Pancreas (tissue), 10 donors: Measurements from ENCODE around the gene NMRAL1. TPM values are rescaled to one million over a fixed set of nuclear protein-coding genes. Genes with fewer than 3 reads are reported as not detected.

Source experiments
- ATAC-seq, 4 donors: fragments of 200-7000 bp; cut with Tn5 transposase; one replicate each; pipeline versions ENCODE4 v1.8.0 to v1.9.1; 2020; ENCODE audit warnings: mild to moderate bottlenecking in 4 of 4, moderate library complexity in 4 of 4
- DNase-seq, 6 donors: peaks; one replicate each; pipeline ENCODE4 v3.0.0-alpha.2; 2020
- FAIRE-seq: peaks from 2 replicates; lab custom pipeline; 2012; peaks lifted over from hg19 to GRCh38; lab: Jason Lieb, UNC
- H3K27ac ChIP-seq, 4 donors: fragments of 200-600 bp; sonication (generic); 1 replicate in 3 of 4; 2 replicates in 1 of 4; pipeline versions ENCODE4 v1.5.0 to v1.8.0; 2020
- H3K27me3 ChIP-seq, 4 donors: fragments of 200-600 bp; one replicate each; pipeline ENCODE4 v1.8.0; 2021
- H3K36me3 ChIP-seq, 3 donors: fragments of 200-600 bp; sonication (generic) in 1 of 3; one replicate each; pipeline versions ENCODE4 v1.5.0 to v1.8.0; 2020 to 2021
- H3K4me1 ChIP-seq, 3 donors: fragments of 200-600 bp; one replicate each; pipeline ENCODE4 v1.8.0; 2021
- H3K4me3 ChIP-seq, 4 donors: fragments of 200-600 bp; sonication (generic) in 2 of 4; one replicate each; pipeline versions ENCODE4 v1.5.0 to v1.8.0; 2020 to 2021
- H3K9me3 ChIP-seq, 4 donors: fragments of 200-600 bp; one replicate each; pipeline ENCODE4 v1.8.0; 2021
- WGBS, 2 donors: extraction: QIAGEN DNeasy Blood & Tissue Kit; methylation state at CpG; one replicate each; pipeline ENCODE4 v1.1.7; 2013; 5-methylcytosine and 5-hydroxymethylcytosine counted together
- intact Hi-C, 3 donors: fragments of 100-400 bp; cut with DNase I; formaldehyde crosslinking; loops; one replicate each; pipeline versions ENCODE4 v1.11.1 to v1.14.2; 2022
- polyA plus RNA-seq, 2 donors: library from polyadenylated mRNA; stranded (reverse); fragments of 200-250 nt; gene quantifications; one replicate each; pipeline ENCODE4 v1.2.3, GENCODE V29; 2013
- total RNA-seq, 6 donors: library from RNA; stranded (reverse); fragmentation: NEBNext Ultra II Directional in 4 of 6; extraction: Animal tissue kit (Norgen Biotek cat#: 25700) in 4 of 6; gene quantifications; one replicate each; pipeline versions ENCODE4 v1.2.1 to v1.2.4, GENCODE V29; 2021 to 2023
- TF ChIP-seq, protein P1 (sequence below), 4 donors: fragments of 200-600 bp; sonication (generic) in 3 of 4; IDR thresholded peaks; one replicate each; pipeline versions ENCODE4 v1.5.0 to v1.8.0; 2021; ENCODE audit warnings: antibody characterized with exemption in 4 of 4
- donor health status: healthy with polysubstance abuse.
- donor health status: DM: no; HTN: no; CAD: no; lungs with moderate emphysema.
- donor health status: DM: no; HTN: no; CAD: no.
- donor health status: control.
- donor health status: control.
- donor health status: Bipolar disorder and iron deficiency.
- donor health status: DM: yes; HTN: yes; CAD: no.
- donor health status: DM: no; HTN: no; CAD: no.
- donor health status: DM: no; HTN: no; CAD: no.
- donor health status: DM: yes; HTN: yes; CAD: no.

NMRAL1 gene
- total and polyA plus RNA-seq, 8 donors: 21.9 to 84.7 (median 25.1) TPM

GRCh38 chr16:4519274-4520058, 45.0 kb upstream of the NMRAL1 start:
- Histone ChIP-seq H3K4me1 (peaks cover 0 to 9% (median 4%) of the 10 kb centered on the region in 3 donors), H3K27ac (no peak overlapping the region), H3K9me3 (no peaks in the 10 kb centered on the region), H3K4me3 (no peak overlapping the region), H3K27me3 (no peaks in the 10 kb centered on the region), H3K36me3 (no peaks in the 10 kb centered on the region)
- TF ChIP-seq, protein P1, sequence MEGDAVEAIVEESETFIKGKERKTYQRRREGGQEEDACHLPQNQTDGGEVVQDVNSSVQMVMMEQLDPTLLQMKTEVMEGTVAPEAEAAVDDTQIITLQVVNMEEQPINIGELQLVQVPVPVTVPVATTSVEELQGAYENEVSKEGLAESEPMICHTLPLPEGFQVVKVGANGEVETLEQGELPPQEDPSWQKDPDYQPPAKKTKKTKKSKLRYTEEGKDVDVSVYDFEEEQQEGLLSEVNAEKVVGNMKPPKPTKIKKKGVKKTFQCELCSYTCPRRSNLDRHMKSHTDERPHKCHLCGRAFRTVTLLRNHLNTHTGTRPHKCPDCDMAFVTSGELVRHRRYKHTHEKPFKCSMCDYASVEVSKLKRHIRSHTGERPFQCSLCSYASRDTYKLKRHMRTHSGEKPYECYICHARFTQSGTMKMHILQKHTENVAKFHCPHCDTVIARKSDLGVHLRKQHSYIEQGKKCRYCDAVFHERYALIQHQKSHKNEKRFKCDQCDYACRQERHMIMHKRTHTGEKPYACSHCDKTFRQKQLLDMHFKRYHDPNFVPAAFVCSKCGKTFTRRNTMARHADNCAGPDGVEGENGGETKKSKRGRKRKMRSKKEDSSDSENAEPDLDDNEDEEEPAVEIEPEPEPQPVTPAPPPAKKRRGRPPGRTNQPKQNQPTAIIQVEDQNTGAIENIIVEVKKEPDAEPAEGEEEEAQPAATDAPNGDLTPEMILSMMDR (IDR thresholded peaks at IDR 0.05): no peak
- FAIRE-seq (no peak), ATAC-seq (no peak), DNase-seq (no peak)
- WGBS, 2 donors: 86 to 90% methylated on average over 15 of the region's 15 CpGs
- intact Hi-C loops: loop anchor here in 2 of 3 donors (10.0 kb wide), 2 partner anchors 55 to 65 kb away; no protein-coding TSS in a partner anchor

DNA sequence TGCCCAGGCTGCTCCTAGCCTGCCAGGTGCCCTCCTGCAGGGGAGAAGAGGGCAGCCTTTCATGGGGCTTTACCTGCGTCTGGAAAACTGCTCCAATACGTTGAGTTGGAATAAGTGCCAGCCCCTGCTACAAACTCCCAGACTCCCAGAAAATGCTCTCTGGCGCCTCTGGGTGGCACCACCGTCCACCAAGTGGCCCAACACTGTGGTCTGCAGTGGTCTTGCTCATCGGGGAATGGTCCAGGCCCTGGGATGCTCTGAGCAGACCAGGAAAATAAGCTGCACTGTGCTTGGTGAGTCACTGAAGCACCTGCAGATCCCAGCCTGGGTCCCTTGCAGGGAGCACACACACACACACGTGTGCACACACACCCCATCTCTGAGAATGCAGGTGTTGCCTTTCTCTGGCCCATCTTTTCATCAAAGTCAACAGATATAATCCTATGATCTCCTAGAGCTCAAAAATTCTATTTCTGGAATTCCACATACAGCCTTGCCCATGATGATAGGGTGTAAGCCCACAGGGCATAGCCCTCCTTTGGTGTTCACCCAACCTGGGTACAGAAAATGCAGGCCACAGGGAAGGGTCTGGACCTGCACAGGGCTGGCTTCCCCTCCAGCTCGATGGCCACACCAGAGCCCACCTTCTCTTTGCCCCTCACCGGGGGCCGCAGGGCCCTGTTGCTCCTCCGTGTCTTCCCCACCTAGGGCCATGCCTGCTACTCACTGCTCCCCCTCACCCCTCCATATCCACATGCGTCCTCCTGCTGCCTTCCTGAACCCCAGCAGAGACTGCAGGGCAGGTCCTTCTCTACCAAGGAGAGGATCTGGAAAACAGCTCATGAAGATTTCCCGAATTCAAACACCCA, 43.6 kb upstream of the NMRAL1 start:
- Histone ChIP-seq H3K4me3 (no peak overlapping the region), H3K27ac (no peak overlapping the region), H3K36me3 (no peaks in the 10 kb centered on the region), H3K9me3 (no peaks in the 10 kb centered on the region), H3K4me1 (peaks cover 0 to 10% (median 0%) of the 10 kb centered on the region in 3 donors), H3K27me3 (no peaks in the 10 kb centered on the region)
- 55 to 59% methylated on average over 12 of the region's 12 CpGs for WGBS, 2 donors
- FAIRE-seq: no peak
- TF ChIP-seq, protein P1 (IDR thresholded peaks at IDR 0.05): peak; percentile 13 to 45 (median 34)
- no peak for DNase-seq
- intact Hi-C loops: loop anchor here in 2 of 3 donors (10.0 kb wide), 2 partner anchors 57 to 67 kb away; no protein-coding TSS in a partner anchor
- peak in 3 of 4 donors; percentile 52 to 66 (median 62) for ATAC-seq

DNA sequence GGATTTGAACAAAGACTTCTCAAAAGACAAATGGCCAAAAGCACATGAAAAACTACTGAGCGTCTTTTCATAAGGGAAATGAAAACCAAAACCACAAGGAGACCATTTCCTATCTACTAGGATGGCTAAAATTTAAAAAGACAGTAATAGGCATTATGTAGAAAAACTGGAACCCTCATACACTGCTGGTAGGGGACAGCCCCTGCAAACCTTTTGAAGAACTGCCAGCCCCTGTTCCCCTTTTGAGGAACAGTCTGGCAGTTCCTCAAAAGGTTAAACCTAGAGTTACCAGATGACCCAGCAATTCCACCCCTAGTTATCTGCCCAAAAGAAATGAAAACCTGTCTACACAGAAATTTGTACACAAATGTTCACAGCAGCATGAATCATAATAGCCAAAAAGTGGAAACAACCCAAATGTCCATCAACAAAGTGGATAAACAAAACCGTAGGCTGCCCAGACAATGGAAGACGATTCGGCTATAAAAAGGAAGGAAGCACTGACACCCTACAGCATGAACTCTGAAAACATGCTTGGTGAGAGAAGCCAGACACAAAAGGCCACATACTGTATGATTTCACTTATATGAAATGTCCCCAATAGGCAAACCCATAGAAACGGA, 41.3 kb upstream of the NMRAL1 start:
- TF ChIP-seq, protein P1 (IDR thresholded peaks at IDR 0.05): no peak
- ATAC-seq: peak in 1 of 4 donors; percentile 20
- peak overlapping the region in 2 of 4 donors; percentile 28 for H3K27ac ChIP-seq
- peaks cover 0 to 13% (median 3%) of the 10 kb centered on the region in 3 donors for H3K36me3 ChIP-seq
- H3K9me3 ChIP-seq: no peaks in the 10 kb centered on the region
- no peak for FAIRE-seq
- no peaks in the 10 kb centered on the region for H3K27me3 ChIP-seq
- intact Hi-C loops: loop anchor here in 2 of 3 donors (10.0 kb wide), 2 partner anchors 59 to 69 kb away; no protein-coding TSS in a partner anchor
- no peak overlapping the region for H3K4me3 ChIP-seq
- WGBS, 2 donors: 55 to 58% methylated on average over 5 of the region's 5 CpGs
- H3K4me1 ChIP-seq: peaks cover 0 to 10% (median 0%) of the 10 kb centered on the region in 3 donors
- DNase-seq: peak in 1 of 6 donors; percentile 46

DNA sequence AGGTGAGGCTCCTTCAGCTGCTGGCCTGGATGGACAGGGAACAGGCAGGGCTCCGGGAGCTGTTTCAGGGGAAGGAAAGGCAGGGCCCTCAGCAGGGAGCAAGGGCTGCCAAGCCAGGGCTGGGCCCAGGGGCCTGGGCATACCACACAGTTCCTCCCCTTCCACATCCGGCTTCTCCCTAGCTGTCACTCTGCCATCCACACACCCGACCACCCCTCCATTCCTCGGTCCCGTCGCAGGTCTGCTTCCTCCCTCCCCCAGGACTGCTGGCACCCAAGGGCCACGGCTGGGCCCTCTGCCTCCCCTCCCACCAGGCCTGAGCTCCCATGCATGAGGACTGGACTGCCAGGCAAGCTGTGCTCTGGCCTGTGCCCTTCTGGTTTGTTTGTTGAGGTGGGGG, 40.2 kb upstream of the NMRAL1 start:
- no peak for ATAC-seq
- TF ChIP-seq, protein P1 (IDR thresholded peaks at IDR 0.05): no peak
- peak in 2 of 6 donors; percentile 16 to 68 for DNase-seq
- peak overlapping the region in 2 of 4 donors; percentile 28 for H3K27ac ChIP-seq
- H3K4me1 ChIP-seq: peaks cover 0 to 10% (median 0%) of the 10 kb centered on the region in 3 donors
- FAIRE-seq: no peak
- H3K4me3 ChIP-seq: no peak overlapping the region
- intact Hi-C loops: loop anchor here in 2 of 3 donors (5.0 to 10.0 kb wide), 3 partner anchors 33 to 70 kb away; no protein-coding TSS in a partner anchor
- H3K36me3 ChIP-seq: peaks cover 2 to 19% (median 3%) of the 10 kb centered on the region in 3 donors
- H3K9me3 ChIP-seq: no peaks in the 10 kb centered on the region
- H3K27me3 ChIP-seq: no peaks in the 10 kb centered on the region
- WGBS, 2 donors: 46 to 56% methylated on average over 7 of the region's 7 CpGs
